ENCODE data around the gene SRRM3.
"Not testable (repeated sequence)": the region's sequence is repeated elsewhere in the genome, so short reads cannot be mapped to it uniquely, and the experiment has no call there.

Gene SRRM3

GRCh38 chr7:76317782-76318487 lies 116.2 kb downstream of the SRRM3 start:
- DNase-seq: peak; percentile 84 to 95 (median 90)

- DNase-seq: peak in 2 of 4 experiments; percentile 33 to 42
Observed at GRCh38 chr7:76318488-76319353, 117.0 kb downstream of the SRRM3 start.

DNA sequence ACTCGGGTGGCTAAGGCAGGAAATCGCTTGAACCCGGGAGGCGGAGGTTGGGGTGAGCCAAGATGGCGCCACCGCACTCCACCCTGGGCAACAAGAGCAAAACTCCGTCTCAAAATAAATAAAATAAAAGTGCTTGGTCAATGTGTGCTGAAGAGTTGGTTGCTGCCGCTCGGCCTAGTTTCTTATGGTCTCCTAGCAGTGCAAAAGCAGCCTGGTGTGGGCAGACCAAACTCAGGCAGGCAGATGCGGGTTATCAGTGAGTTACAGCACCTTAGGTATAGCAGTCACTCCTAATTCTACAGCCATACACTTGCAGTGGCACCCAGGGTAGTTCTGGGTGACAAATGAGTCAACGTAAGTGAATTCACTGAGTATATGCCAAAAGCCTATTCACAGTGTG lies 123.4 kb downstream of the SRRM3 start:
- DNase-seq: no peak

DNA sequence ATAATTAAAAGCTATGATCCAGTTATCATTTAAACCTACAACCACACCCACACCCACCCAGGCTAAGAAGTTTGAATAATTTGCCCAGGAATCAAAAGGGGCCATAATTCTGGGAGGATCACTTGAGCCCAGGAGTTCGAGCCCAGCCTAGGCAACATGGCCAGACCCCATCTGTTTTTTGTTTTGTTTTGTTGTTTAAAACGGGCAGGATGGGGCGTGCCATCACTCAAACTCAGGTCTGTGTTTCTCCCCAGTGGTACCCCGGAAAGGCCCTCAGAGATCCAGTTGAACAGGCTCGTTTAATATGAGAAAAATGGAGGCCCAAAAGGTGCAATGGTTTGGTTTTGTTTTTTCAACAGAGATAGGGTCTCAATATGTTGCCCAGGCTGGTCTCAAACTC lies 124.1 kb downstream of the SRRM3 start:
- DNase-seq: no peak

GRCh38 chr7:76326646-76327233 lies 125.0 kb downstream of the SRRM3 start:
- DNase-seq: no peak

DNA sequence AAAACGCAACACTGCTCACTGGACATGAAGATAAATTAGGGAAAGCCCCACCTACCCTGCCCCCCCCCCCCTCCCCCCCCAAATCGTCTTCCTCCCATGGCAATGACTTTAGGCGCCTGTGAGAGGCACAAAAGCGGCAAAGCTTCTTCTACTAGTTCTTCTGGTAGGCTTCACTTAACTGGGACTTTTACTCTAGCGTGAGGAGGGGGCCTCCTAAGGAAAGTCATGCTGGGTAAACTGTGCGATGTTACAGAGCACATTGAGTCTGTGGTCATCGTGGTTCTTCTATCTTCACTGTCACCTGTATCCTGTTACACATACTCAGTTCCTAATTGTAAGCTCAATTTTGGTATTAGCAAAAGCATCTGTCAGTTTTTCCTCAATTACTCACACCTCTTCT lies 125.9 kb downstream of the SRRM3 start:
- no peak for DNase-seq

DNA sequence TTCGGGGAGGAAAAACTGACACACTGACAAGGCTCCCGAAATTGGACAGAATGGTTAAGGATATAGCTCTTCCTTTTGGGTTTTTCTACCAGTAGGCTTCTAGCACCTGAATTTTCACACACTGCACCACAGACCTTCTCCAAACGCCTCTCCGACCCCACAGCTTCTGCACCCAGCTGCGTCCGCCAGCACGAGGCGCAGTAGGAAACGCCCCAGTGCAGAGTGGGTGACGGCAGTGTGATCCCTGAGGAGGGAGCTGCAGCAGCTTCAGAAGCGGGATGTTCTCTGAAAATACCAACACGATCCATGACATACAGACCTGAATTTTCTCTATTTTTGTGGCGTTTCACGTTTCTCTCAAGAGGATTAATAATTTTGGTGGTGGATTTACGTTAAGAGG lies 126.7 kb downstream of the SRRM3 start:
- no peak for DNase-seq

DNA sequence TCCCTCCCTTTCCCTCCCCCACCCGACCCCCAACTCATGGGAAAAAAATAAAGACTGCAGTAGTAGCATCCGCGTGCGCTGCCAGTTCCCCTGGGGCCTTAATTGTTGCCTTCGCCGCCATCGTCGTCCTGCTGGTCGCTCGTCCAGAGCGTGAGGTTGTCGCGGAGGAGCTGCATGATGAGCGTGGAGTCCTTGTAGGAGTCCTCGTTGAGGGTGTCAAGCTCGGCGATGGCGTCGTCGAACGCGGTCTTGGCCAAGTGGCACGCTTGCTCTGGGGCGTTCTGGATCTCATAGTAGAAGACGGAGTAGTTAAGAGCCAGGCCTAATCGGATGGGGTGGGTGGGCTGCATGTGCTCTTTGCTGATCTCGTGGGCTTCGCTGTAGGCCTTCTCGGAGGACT lies 127.8 kb downstream of the SRRM3 start:
- no peak for DNase-seq

DNA sequence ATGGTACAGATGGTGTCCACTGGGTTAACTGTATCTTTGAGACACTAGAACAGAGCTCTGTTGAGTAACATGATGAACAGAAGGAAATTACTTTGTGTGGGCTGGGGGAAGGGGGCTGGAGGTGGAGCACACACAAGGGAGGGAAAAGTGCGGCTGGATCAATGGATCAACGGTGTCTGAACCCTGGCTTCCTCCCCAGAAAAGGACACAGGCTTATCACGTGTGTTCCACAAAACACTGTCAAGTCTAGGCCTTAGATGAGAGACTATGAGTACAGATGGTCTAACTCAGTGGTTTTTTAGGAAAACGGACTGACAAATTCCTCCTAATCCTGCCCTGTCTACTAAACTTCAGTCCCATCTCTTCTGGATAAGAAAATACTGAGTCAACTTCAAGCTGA lies 128.6 kb downstream of the SRRM3 start:
- no peak for DNase-seq

DNA sequence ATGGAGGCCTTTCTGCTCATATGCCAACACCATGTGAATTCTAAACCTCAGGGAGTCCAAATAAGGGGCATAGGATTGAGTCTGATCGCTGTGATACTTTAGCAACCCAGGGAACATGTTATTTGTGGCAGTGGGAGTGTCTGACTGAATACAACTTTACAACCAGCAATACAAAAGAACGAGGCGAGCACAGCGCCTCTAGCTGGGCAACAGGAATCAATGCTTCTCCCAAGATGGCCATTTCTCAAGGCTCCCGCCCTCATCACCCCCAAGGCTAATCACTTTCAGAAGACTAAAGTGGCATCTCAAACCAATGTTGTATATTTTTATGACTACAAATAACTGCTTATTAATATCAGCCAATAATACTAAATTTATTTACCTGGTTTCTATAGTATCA lies 129.0 kb downstream of the SRRM3 start:
- no peak for DNase-seq

GRCh38 chr7:76332078-76332477 lies 130.4 kb downstream of the SRRM3 start:
- no peak for DNase-seq

DNA sequence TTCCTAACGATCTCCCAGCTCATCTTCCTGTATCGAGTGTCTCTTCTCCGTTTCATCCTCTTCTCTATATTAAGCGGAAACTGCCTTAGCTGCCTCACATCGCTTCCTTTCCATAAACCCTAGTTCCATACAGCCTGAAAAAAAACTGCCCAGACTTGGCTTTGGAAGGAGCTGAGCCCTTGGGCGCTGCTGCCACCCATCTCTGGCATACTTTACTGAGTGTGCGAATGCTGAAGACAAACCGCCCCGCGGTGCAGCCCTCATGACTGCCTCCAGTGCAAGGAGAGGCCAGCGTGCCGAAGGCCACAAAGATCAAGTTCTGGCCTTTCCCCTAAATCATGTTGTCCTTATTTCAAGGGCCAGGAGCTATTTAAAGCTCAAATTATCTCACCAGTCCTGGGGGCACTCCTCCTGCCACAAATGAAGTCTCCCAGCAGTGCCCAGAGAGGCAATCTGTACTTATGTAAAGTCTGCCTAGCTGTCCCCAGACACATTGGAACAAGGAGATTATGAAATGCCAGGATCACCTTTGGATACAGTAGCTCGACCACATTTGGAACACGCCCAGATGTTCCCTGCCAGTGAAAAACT lies 131.9 kb downstream of the SRRM3 start:
- DNase-seq: no peak

GRCh38 chr7:76334320-76334967 lies 132.7 kb downstream of the SRRM3 start:
- DNase-seq: no peak

- not testable (repeated sequence) for DNase-seq
Observed at GRCh38 chr7:76335417-76335816, 133.7 kb downstream of the SRRM3 start.

DNA sequence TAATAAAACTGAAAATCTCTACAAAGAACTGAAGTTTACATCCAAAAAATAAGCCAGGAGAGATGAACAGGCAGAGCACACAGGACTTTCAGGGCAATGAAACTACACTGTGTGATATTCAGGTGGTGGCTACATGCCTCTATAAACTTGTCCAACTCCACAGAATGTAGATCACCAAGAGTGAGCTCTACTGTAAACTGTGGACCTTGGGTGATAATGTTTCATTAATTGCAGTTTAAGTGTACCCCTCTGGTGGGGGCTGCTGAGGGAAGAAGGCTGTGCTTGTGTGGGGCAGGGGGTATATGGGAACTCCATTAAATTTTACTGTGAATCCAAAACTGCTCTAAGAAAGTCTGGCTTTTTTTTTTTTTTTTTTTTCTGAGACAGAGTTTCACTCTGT lies 134.4 kb downstream of the SRRM3 start:
- DNase-seq: no peak
